Activated B cell treated with CpG ODN at 0.5 μM for 24 hours (primary cell): Measurements from ENCODE around the gene ANGPTL2. TPM values are rescaled to one million over a fixed set of nuclear protein-coding genes. Genes with fewer than 3 reads are reported as not detected.
"Not testable (repeated sequence)": the region's sequence is repeated elsewhere in the genome, so short reads cannot be mapped to it uniquely, and the experiment has no call there.

Experiments
- ATAC-seq: fragments of 200-7000 bp; cut with Tn5 transposase; one replicate; pipeline ENCODE4 v1.10.0; 2021; ENCODE audit warnings: low read depth, mild to moderate bottlenecking, moderate library complexity
- CTCF ChIA-PET: fragments of 350-600 bp; sonication (Branson Sonifier 250); formaldehyde crosslinking; loops from one replicate; lab custom pipeline; 2021; ENCODE audit warnings: antibody characterized with exemption; lab: Charles Lee
- POLR2A ChIA-PET: fragments of 350-600 bp; sonication (Branson Sonifier 250); formaldehyde crosslinking; loops from one replicate; lab custom pipeline; 2021; ENCODE audit warnings: antibody characterized with exemption; lab: Charles Lee
- DNase-seq: peaks from one replicate; pipeline ENCODE4 v3.0.0; 2022
- H3K27ac Mint-ChIP-seq: one replicate; pipeline ENCODE4 v1.8.0; 2020; ENCODE audit warnings: mixed read lengths
- H3K27me3 Mint-ChIP-seq: one replicate; pipeline ENCODE4 v1.8.0; 2021; ENCODE audit warnings: mixed read lengths
- H3K36me3 Mint-ChIP-seq: one replicate; pipeline ENCODE4 v1.8.0; 2021; ENCODE audit warnings: low read depth, mixed read lengths
- H3K4me1 Mint-ChIP-seq: one replicate; pipeline ENCODE4 v1.8.0; 2021; ENCODE audit warnings: mixed read lengths
- H3K4me3 Mint-ChIP-seq: one replicate; pipeline ENCODE4 v1.8.0; 2020; ENCODE audit warnings: mild to moderate bottlenecking, mixed read lengths
- H3K9me3 Mint-ChIP-seq: one replicate; pipeline ENCODE4 v1.8.0; 2020; ENCODE audit warnings: mixed read lengths
- CTCF ChIP-seq: fragments of 200-600 bp; IDR thresholded peaks from one replicate; pipeline ENCODE4 v1.8.0; 2022; ENCODE audit warnings: antibody characterized with exemption, mild to moderate bottlenecking
- intact Hi-C: fragments of 100-400 bp; cut with micrococcal nuclease; formaldehyde crosslinking; loops from one replicate; pipeline ENCODE4 v1.15.1; 2024
- total RNA-seq: library from RNA; stranded (reverse); gene quantifications from 2 replicates; pipeline ENCODE4 v1.2.3, GENCODE V29; 2022

The ANGPTL2 gene
- total RNA-seq, 1 donor from 2014 or later = not detected

- TF ChIP-seq CTCF = no peak
- intact Hi-C loops = no loop called here
- Mint-ChIP-seq H3K36me3 (no peaks in the 10 kb centered on the region), H3K4me3 (no peak overlapping the region), H3K9me3 (peaks cover 3% of the 10 kb centered on the region), H3K27ac (no peak overlapping the region), H3K27me3 (no peaks in the 10 kb centered on the region), H3K4me1 (peaks cover 15% of the 10 kb centered on the region)
- CTCF ChIA-PET = no interaction called here
- ATAC-seq (no peak), DNase-seq (no peak)
- POLR2A ChIA-PET = no interaction called here
Measured at GRCh38 chr9:127149010-127149409, 26.6 kb upstream of the ANGPTL2 start.

- intact Hi-C loops = no loop called here
- ChIA-PET POLR2A (no interaction called here), CTCF (no interaction called here)
- Mint-ChIP-seq H3K27me3 (no peaks in the 10 kb centered on the region), H3K36me3 (no peaks in the 10 kb centered on the region), H3K27ac (no peak overlapping the region), H3K9me3 (peaks cover 3% of the 10 kb centered on the region), H3K4me3 (no peak overlapping the region), H3K4me1 (peaks cover 5% of the 10 kb centered on the region)
- DNase-seq (no peak), ATAC-seq (no peak)
- TF ChIP-seq CTCF = no peak
Measured at GRCh38 chr9:127148014-127148413, 25.6 kb upstream of the ANGPTL2 start.

GRCh38 chr9:127147251-127147650 lies 24.8 kb upstream of the ANGPTL2 start:
- POLR2A ChIA-PET = no interaction called here
- no peak overlapping the region for H3K4me3 Mint-ChIP-seq
- no peaks in the 10 kb centered on the region for H3K36me3 Mint-ChIP-seq
- ATAC-seq (no peak), DNase-seq (no peak)
- H3K27ac Mint-ChIP-seq = no peak overlapping the region
- intact Hi-C loops = no loop called here
- H3K9me3 Mint-ChIP-seq = peaks cover 3% of the 10 kb centered on the region
- H3K27me3 Mint-ChIP-seq = no peaks in the 10 kb centered on the region
- no peaks in the 10 kb centered on the region for H3K4me1 Mint-ChIP-seq
- no peak for TF ChIP-seq CTCF
- CTCF ChIA-PET = no interaction called here

- ATAC-seq, H3K36me3 Mint-ChIP-seq, CTCF ChIA-PET, H3K4me3 Mint-ChIP-seq, POLR2A ChIA-PET, DNase-seq, H3K27me3 Mint-ChIP-seq, intact Hi-C loops, H3K4me1 Mint-ChIP-seq, H3K9me3 Mint-ChIP-seq, H3K27ac Mint-ChIP-seq: not testable (repeated sequence)
Measured at GRCh38 chr9:127146841-127147240, 24.4 kb upstream of the ANGPTL2 start.

GRCh38 chr9:127144670-127145445 lies 22.4 kb upstream of the ANGPTL2 start:
- intact Hi-C loops = no loop called here
- peaks cover 3% of the 10 kb centered on the region for H3K9me3 Mint-ChIP-seq
- H3K36me3 Mint-ChIP-seq = no peaks in the 10 kb centered on the region
- ChIA-PET POLR2A (no interaction called here), CTCF (no interaction called here)
- H3K27ac Mint-ChIP-seq = no peak overlapping the region
- H3K4me3 Mint-ChIP-seq = no peak overlapping the region
- DNase-seq (no peak), ATAC-seq (no peak)
- no peak for TF ChIP-seq CTCF
- H3K27me3 Mint-ChIP-seq = no peaks in the 10 kb centered on the region
- no peaks in the 10 kb centered on the region for H3K4me1 Mint-ChIP-seq
